ENCODE measurements around the gene MEGF11. TPM values are rescaled to one million over a fixed set of nuclear protein-coding genes. Genes with fewer than 3 reads are reported as not detected.

The MEGF11 gene
- total RNA-seq, 4 donors from 2014 or later, result 0.87 to 7.3 (median 4.9) TPM

DNA sequence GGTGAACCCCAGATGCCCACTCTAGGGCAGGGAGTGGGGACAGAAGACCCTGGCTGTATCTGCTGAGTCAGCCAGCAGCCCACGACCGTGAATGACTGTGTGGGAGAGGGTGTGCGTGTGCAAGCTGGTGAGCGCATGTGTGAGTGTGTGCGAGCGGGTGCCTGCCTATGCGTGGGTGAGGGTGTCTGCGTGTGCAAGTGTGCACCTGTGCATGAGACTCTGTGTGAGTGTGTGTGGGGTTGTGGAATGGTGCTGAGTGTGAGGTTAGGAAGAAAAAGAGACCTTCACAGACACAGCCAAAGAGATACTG lies 235.1 kb downstream of the MEGF11 start:
- no peak for DNase-seq (ENCODE audit: low spot score in 2 of 2)
- Histone ChIP-seq H3K4me1 (no peaks in the 10 kb centered on the region), H3K36me3 (no peaks in the 10 kb centered on the region), H3K27ac (no peak overlapping the region), H3K4me3 (no peak overlapping the region), H3K9me3 (peaks cover 0 to 18% (median 0%) of the 10 kb centered on the region in 4 donors), H3K27me3 (no peaks in the 10 kb centered on the region)
- 73 to 86% methylated on average over 6 to 8 of the region's 8 CpGs for WGBS, 2 donors
- TF ChIP-seq CTCF (IDR thresholded peaks at IDR 0.05), result no peak

DNA sequence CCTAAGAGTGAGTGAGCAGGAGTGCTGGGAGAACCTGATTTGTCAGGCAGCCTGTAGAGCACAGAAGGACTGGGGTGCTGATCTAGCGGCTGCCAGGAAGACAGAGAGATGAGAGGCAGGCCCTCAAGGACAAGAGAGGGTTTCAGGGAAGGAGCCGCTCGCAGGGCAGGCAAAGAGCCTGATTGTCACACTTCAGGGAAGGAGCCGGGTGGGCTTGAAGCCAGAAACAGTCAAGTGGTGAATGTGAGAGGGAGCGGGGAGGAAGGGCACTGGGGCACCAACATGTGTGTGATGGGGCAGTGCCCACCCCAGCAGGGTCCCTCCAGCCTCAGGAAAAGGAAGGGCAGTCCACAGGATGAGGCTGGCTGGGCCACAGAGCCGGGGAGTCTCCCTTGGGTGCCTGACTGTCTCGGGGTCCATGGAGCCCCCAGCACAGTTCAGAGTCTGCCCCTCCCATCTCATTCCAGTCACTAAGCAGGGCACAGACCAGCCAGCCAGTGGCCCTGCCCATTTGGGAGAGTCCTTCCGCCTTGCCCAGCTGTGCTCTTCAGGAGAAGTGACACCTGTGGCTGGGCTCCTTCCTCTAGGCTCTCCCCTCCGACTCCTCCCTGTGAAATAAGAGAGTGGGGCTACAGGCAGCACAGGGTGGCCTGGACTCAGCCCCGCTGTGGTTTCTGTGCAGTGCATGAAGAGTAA lies 235.6 kb downstream of the MEGF11 start:
- DNase-seq (ENCODE audit: low spot score in 2 of 2), result no peak

DNA sequence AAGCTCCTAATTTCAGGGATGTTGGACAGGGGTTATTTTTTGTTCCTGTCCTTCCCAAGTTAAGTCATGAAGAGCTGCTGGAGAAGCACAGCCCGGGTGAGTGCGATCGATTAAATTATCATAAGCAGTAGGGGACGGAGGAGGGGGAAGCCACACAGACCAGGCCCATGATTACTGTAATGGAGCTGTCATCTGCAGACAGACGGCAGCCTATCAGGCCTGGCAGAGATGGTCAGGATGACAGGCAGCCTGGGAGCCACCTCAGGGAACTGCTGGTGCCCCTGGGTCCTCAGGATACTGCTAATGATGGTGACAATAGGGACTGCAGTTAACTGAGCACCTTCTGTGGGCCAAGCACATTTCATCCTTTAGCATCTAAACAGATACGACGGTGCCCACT lies 236.6 kb downstream of the MEGF11 start:
- DNase-seq (ENCODE audit: low spot score in 2 of 2), result no peak
- TF ChIP-seq CTCF (IDR thresholded peaks at IDR 0.05), result no peak
- no peak for TF ChIP-seq EP300 (IDR thresholded peaks at IDR 0.05)
- TF ChIP-seq POLR2A (IDR thresholded peaks at IDR 0.05), result no peak
- Histone ChIP-seq H3K9me3 (peaks cover 0 to 18% (median 0%) of the 10 kb centered on the region in 4 donors), H3K4me3 (no peak overlapping the region), H3K27me3 (no peaks in the 10 kb centered on the region), H3K4me1 (no peaks in the 10 kb centered on the region), H3K27ac (no peak overlapping the region), H3K36me3 (no peaks in the 10 kb centered on the region)
- 59 to 72% methylated on average over 7 of the region's 7 CpGs for WGBS, 2 donors

More for the DNA sequence above, 235.6 kb downstream of the MEGF11 start:
- Histone ChIP-seq H3K9me3 (peaks cover 0 to 18% (median 0%) of the 10 kb centered on the region in 4 donors), H3K4me3 (no peak overlapping the region), H3K36me3 (no peaks in the 10 kb centered on the region), H3K27me3 (no peaks in the 10 kb centered on the region), H3K4me1 (no peaks in the 10 kb centered on the region), H3K27ac (no peak overlapping the region)
- TF ChIP-seq EP300 (IDR thresholded peaks at IDR 0.05) (no peak), POLR2A (IDR thresholded peaks at IDR 0.05) (no peak), CTCF (IDR thresholded peaks at IDR 0.05) (no peak)
- WGBS, 2 donors, result 61 to 69% methylated on average over 10 of the region's 10 CpGs

DNA sequence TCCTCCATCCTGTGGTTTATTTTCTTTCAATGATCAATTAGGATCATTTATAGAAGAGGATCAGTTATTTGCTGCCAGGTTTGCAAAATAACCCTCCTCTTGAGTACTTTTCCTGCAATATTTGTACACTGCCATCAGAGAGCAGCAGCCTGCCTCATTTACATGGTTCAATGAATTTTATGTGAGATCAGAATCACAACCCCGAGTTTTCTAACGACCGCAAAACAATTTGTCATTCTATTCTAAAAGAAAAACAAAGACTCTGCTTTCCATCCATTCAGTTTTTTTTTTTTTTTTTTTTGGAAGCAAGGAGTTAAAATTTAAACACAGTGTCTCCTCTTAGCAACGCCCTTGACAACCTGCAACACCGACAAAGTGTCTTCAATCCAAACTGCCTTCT lies 237.4 kb downstream of the MEGF11 start:
- DNase-seq (ENCODE audit: low spot score in 2 of 2), result no peak
- H3K9me3 ChIP-seq, result peaks cover 0 to 18% (median 0%) of the 10 kb centered on the region in 4 donors
- H3K4me3 ChIP-seq, result no peak overlapping the region
- H3K27me3 ChIP-seq, result no peaks in the 10 kb centered on the region
- H3K4me1 ChIP-seq, result no peaks in the 10 kb centered on the region
- no peak overlapping the region for H3K27ac ChIP-seq
- WGBS, 2 donors, result 47 to 50% methylated on average over 5 of the region's 5 CpGs
- TF ChIP-seq CTCF (IDR thresholded peaks at IDR 0.05) (no peak), EP300 (IDR thresholded peaks at IDR 0.05) (no peak)
- no peaks in the 10 kb centered on the region for H3K36me3 ChIP-seq

DNA sequence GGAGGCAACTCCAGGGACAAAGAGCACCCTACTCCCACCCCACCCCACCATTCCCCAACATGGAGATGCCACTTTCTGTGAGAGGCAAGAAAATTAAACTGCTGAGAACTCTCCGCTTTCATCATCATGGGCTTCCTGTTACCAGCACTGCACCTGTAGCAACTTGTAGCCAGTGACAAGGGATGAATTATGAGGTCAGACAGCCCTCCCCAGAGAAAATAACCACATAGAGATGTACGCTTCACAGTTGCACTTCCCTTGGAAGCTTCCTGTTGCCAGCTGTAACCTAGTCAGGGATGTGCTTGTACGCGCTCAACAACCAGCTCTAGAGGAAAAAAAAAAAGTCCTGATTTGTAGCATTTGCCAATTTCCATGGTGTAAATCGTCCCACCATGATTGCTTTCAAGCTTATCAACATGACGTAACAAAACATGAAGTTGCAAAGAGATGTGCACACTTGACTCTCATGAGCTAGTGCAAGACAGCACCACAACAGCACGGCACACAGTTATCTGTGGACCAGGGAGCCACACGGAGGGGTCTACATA lies 238.8 kb downstream of the MEGF11 start:
- Histone ChIP-seq H3K27ac (no peak overlapping the region), H3K4me1 (no peaks in the 10 kb centered on the region), H3K9me3 (peaks cover 0 to 18% (median 0%) of the 10 kb centered on the region in 4 donors), H3K27me3 (no peaks in the 10 kb centered on the region), H3K4me3 (no peak overlapping the region), H3K36me3 (no peaks in the 10 kb centered on the region)
- WGBS, 2 donors, result 78 to 86% methylated on average over 8 of the region's 8 CpGs
- DNase-seq (ENCODE audit: low spot score in 2 of 2), result no peak
- no peak for TF ChIP-seq EP300 (IDR thresholded peaks at IDR 0.05)
- TF ChIP-seq POLR2A (IDR thresholded peaks at IDR 0.05), result no peak
- TF ChIP-seq CTCF (IDR thresholded peaks at IDR 0.05), result no peak
